HG03135 (cell line): ENCODE measurements around the gene RAB22A.

Experiments
- ATAC-seq: cut with Tn5 transposase; IDR thresholded peaks from one replicate; pipeline ENCODE4 v1.9.1; 2021; ENCODE audit warnings: mild to moderate bottlenecking, moderate library complexity; ENCODE audit not compliant: unreplicated experiment

The RAB22A gene

GRCh38 chr20:58309591-58310290 lies at the start of gene RAB22A:
Gene RAB22A (plus strand): TSS chr20:58309715. CDS start chr20:58309977, 262 bp downstream.
- ATAC-seq = peak; percentile 62

GRCh38 chr20:58260006-58260405 lies 49.5 kb upstream of the RAB22A start:
- ATAC-seq = no peak

GRCh38 chr20:58261660-58262059 lies 47.9 kb upstream of the RAB22A start:
- no peak for ATAC-seq

- no peak for ATAC-seq
Measured at GRCh38 chr20:58264271-58264670, 45.2 kb upstream of the RAB22A start.

GRCh38 chr20:58267389-58268215 lies 41.9 kb upstream of the RAB22A start:
- ATAC-seq = no peak

GRCh38 chr20:58268421-58268821 lies 41.1 kb upstream of the RAB22A start:
- no peak for ATAC-seq

GRCh38 chr20:58268936-58269619 lies 40.4 kb upstream of the RAB22A start:
- ATAC-seq = no peak

- ATAC-seq = no peak
Measured at GRCh38 chr20:58271606-58272351, 37.7 kb upstream of the RAB22A start.

- no peak for ATAC-seq
Measured at GRCh38 chr20:58274384-58274783, 35.1 kb upstream of the RAB22A start.

GRCh38 chr20:58277107-58277506 lies 32.4 kb upstream of the RAB22A start:
- no peak for ATAC-seq

GRCh38 chr20:58277578-58278472 lies 31.7 kb upstream of the RAB22A start:
- no peak for ATAC-seq

- ATAC-seq = no peak
Measured at GRCh38 chr20:58286729-58287128, 22.8 kb upstream of the RAB22A start.

- no peak for ATAC-seq
Measured at GRCh38 chr20:58287638-58288037, 21.9 kb upstream of the RAB22A start.

GRCh38 chr20:58289143-58289542 lies 20.4 kb upstream of the RAB22A start:
- no peak for ATAC-seq

GRCh38 chr20:58293453-58293852 lies 16.1 kb upstream of the RAB22A start:
- ATAC-seq = no peak

- ATAC-seq = no peak
Measured at GRCh38 chr20:58294497-58295455, 14.7 kb upstream of the RAB22A start.

- ATAC-seq = no peak
Measured at GRCh38 chr20:58296051-58296837, 13.3 kb upstream of the RAB22A start.

- no peak for ATAC-seq
Measured at GRCh38 chr20:58297394-58297793, 12.1 kb upstream of the RAB22A start.
